ENCODE data around the gene PPIL1.

GRCh38 chr6:36847991-36848390, 26.6 kb downstream of the PPIL1 start:
- TF ChIP-seq CTCF (IDR thresholded peaks at IDR 0.05; ENCODE audit: poor library complexity): no peak
- no peak for TF ChIP-seq EZH2phosphoT487 (IDR thresholded peaks at IDR 0.05; ENCODE audit: low read depth, severe bottlenecking, unreplicated experiment)

Data from hepatocyte (in vitro differentiated cells).